ENCODE data around the gene INSIG2.

- TF ChIP-seq EP300 (IDR thresholded peaks at IDR 0.05; ENCODE audit: low read length) (no peak), CBX3 (IDR thresholded peaks at IDR 0.05; ENCODE audit: borderline replicate concordance in 1 of 2, low read length in 2 of 2) (no peak), CTCF (IDR thresholded peaks at IDR 0.05 in 2 of 3, conservative IDR thresholded peaks at IDR 0.05 in 1 of 3; ENCODE audit: insufficient read depth in 2 of 3, low read depth in 1 of 3, low read length in 3 of 3) (no peak), ZNF41 (CRISPR knock-in tag; conservative IDR thresholded peaks at IDR 0.05) (no peak), GABPB1 (CRISPR knock-in tag; IDR thresholded peaks at IDR 0.05) (no peak), SAFB (IDR thresholded peaks at IDR 0.05; ENCODE audit: borderline replicate concordance, low read depth, low read length) (no peak), KDM4B (IDR thresholded peaks at IDR 0.05; ENCODE audit: borderline replicate concordance in 2 of 2, low read depth in 1 of 2) (no peak), ZSCAN29 (IDR thresholded peaks at IDR 0.05) (no peak), POLR2A (conservative IDR thresholded peaks at IDR 0.05) (no peak)
Measured at GRCh38 chr2:118055512-118056164, 32.6 kb upstream of the INSIG2 start.
